COR-L47 (cell line): ENCODE data around the gene CNBD2.
"Not testable (repeated sequence)": the region's sequence is repeated elsewhere in the genome, so short reads cannot be mapped to it uniquely, and the experiment has no call there.

Experiments used
- DNase-seq: peaks from one replicate; lab custom pipeline; 2025; lab: John Stamatoyannopoulos, UW

The CNBD2 gene

DNA sequence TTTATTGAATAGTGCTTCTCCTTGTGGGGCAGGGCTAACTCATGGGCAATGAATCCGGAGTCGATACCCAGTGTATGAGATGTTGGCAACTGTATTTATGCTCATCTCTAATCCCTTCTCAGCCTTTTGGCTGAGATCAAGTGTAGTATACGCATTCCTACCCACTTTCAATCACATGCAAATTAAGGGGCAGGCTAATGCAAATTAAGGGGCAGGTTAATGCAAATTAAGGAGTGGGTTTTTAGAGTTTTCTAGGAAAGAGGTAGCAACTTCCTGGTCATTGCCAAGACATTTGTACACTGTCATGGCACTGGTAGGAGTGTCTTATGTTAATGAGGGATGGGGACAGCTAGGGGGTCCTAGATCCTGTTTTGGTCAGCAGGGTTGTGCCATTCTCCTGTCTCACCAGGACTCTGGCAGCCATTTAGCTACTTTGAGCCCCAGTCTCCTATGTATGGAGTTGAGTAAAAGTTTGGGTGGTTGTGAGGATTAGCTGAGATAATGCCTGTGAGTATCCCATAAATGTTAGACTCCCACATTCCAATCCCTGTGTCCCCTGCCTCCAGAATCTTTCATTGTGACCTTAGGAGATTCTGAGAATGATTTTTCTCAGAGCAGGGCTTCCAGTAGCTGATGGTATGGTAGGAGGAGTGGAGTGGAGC, at the start of gene CNBD2:
TSS of gene CNBD2 (plus strand) at position 612 of the 662 bp plus-strand sequence. CDS start 173 bp downstream, outside the sequence.
- no peak for DNase-seq

GRCh38 chr20:35920523-35920922, 47.9 kb upstream of the CNBD2 start:
- no peak for DNase-seq

GRCh38 chr20:35929301-35929700, 39.1 kb upstream of the CNBD2 start:
- DNase-seq, result no peak

DNA sequence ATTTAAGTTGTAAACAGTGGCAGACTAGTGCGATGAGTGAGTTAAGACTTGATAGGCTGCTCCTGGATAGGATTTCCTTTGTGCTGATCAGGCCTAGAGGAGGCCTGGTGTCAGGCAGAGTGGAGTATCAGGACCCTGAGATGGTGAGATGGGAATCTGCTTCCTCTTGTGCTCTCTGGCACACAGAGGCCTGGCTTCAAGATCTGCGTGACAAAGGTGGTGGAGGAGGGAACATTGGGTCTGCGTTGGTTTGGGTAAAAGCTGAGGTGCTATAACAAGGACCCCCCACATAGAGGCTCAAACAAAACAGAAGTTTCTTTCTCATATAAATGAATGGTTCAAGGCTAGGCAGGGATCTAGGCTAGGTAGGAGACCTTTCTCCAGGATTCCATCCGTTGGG, 34.3 kb upstream of the CNBD2 start:
- no peak for DNase-seq

GRCh38 chr20:35939264-35939663, 29.1 kb upstream of the CNBD2 start:
- DNase-seq, result no peak

GRCh38 chr20:35941620-35942019, 26.8 kb upstream of the CNBD2 start:
- no peak for DNase-seq

DNA sequence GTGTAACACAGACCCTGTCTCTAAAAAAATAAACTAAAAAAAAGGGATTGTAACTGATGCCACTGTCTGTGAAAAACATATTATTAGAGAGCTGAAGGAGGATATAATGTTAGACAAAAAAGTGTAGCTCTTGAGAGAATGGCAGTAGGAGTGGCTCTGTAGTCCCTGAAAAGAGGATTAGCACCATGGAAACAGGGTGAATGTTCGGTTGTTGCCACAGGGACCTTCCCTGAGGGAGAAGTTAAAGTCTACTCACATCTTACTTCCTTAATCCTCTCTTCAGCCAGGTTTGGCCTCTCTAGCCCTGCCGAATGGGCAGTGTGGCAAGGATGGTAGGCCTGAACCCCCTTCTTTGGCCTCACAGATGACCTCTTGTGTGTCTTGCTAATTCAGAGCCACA, 26.1 kb upstream of the CNBD2 start:
- DNase-seq, result no peak

GRCh38 chr20:35947489-35947888, 20.9 kb upstream of the CNBD2 start:
- peak; percentile 18 for DNase-seq

DNA sequence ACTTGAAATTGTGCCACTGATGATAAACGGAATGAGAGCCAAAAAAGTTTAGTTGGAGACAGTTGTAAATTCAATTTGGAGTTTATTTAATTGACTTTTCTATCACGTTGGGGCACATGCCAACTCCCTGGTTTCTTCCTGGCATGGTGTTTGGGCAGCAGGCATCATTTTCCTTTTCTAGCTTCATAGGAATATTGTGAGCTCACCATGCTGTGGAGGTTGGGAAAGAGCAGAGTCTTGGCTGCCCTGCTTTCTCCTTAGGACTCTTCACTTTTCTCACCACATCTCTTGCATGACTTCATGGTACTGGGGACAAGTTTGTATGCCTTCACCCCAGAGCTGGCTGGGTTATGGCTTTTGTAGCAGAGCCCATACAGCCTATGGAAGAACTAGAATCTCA, 20.5 kb upstream of the CNBD2 start:
- no peak for DNase-seq

GRCh38 chr20:35950093-35950492, 18.3 kb upstream of the CNBD2 start:
- DNase-seq, result no peak

DNA sequence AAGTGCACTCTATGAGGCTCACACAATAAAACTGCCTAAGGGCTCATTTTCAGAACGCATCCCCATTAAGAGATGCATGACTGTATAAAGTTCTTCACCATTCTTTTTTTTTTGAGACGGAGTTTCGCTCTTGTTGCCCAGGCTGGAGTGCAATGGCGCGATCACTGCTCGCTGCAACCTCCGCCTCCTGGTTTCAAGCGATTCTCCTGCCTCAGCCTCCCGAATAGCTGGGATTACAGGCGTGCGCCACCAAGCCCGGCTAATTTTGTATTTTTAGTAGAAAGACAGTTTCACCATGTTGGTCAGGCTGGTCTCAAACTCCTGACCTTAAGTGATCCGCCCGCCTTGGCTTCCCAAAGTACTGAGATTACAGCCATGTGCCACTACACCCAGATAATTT, 16.3 kb upstream of the CNBD2 start:
- DNase-seq, result not testable (repeated sequence)

GRCh38 chr20:35952480-35953386, 15.7 kb upstream of the CNBD2 start:
- no peak for DNase-seq

GRCh38 chr20:35953387-35954199, 14.8 kb upstream of the CNBD2 start:
- DNase-seq, result peak; percentile 16

DNA sequence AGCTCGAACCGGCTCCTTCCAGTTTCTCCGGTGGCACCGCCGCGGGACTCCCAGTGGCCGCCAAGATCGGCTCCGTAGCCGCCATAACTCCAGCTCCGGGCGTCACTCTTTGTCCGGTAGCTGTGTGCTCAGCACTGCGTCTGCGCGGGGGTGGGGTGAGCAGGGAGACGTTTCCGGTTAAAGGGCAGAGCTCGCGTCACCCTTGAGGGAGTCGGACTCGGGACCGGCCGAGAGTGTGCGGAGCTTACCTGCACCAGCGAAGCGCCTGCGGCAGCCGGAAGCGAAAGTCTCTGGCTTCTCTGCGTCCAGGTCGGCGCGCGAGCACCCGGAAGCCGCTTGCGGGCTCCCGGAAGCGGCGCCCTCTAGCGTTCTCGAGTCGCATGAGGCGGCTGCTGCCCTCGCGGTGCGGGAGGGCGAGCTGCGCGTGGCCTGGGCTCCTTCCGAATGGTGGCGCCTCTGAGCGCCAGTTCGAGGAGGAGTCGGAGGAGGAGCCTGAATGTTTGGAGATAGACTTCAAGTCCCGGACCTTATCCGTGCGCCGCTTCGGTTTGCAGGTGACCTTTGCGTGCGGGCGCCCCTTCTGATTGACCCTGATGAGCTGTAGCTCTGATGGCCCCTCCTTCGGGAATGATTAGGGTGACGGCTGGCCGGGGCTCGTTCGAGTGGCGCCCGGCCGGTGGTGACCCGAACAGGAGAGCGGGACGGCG, 14.0 kb upstream of the CNBD2 start, which contains the start of gene SCAND1:
TSS of gene SCAND1 (minus strand) at position 303 of the 707 bp plus-strand sequence. CDS start at position 85, 218 bp downstream.
- peak; percentile 97 for DNase-seq

GRCh38 chr20:35954907-35955251, 13.5 kb upstream of the CNBD2 start:
- DNase-seq, result no peak

- no peak for DNase-seq
Measured at GRCh38 chr20:35956616-35957015, 11.8 kb upstream of the CNBD2 start.

- DNase-seq, result not testable (repeated sequence)
Measured at GRCh38 chr20:35959291-35959690, 9.1 kb upstream of the CNBD2 start.

DNA sequence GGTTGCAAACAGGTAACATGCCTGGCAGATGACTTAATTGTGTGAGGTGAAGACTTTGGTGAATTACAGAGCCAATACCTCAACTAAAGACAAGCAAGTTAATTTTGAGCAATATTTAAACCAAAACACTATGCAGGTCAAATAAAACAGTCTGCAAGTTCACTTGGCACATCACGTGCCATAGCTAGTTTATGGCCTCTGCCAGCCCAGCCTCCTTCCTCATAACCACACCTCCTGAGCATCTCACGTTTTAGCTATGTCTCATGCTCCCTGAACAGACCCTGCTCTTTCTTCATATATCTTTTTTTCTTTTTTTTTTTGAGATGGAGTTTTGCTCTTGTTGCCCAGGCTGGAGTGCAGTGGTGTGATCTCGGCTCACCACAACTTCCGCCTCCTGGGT, 4.5 kb upstream of the CNBD2 start:
- DNase-seq, result no peak

- no peak for DNase-seq
Measured at GRCh38 chr20:35968930-35969329, 540 bp downstream of the CNBD2 start.

DNA sequence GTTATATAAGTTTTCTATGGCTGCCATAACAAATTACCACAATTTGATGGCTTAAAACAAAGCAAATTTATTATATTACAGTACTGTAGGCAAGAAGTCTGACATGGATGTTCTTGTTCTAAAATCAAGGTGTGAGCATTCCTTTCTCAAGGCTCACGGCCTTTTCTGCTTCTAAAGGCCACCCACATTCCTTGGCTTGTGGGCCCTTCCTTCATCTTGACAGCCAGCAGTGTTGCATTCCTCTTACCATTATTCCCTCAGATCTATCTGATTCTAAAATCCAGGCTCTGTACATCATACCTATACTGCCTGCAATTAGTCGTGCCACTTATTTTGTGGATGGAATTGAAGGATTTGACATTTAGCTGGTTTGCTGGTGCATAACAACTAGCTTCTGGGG, 3.6 kb downstream of the CNBD2 start:
- DNase-seq, result no peak

DNA sequence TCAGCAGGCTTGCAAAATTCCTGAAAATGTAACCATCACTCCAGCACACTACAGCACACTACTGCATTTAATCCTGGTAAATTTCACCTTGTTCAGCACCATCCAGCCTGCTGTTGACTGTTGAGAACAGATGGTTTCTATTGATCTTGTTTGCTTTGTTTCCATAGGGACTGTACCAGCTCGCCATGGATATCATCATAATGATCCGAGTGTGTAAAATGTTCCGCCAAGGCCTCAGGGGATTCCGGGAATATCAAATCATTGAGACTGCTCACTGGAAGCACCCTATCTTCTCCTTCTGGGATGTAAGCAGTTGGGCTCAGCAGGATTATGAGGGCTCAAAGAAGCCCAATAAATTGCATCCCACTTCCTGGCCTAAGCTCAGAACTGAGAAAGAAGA, 4.1 kb downstream of the CNBD2 start:
- no peak for DNase-seq

DNA sequence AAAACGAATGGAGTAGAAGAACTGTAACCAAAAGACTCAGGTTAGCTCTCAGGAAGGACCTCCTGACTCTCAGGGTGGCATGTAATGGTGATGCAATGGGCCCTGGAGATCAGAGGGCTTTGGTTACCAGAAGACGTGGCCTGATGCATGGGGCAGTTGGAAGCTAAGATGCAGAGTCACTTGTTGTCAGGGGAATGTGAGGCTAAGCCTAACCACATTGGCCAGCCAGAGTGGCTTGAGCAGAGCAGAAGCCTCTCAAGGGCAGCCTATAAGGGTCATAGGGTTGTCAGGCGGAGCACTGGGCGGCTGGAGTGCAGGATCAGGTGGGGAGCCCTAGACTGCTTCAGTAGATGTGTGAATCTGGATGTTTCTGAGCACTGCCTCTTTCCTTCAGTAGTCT, 5.9 kb downstream of the CNBD2 start:
- DNase-seq, result no peak
